Memory B cell (primary cell): ENCODE data around the gene IQCC.

Experiments used
- ATAC-seq: fragments of 150-1000 bp; cut with Tn5 transposase; 2 replicates; pipeline ENCODE4 v1.10.0; 2021; ENCODE audit warnings: low read depth, mild to moderate bottlenecking, moderate library complexity
- DNase-seq, 2 donors: peaks; one replicate each; pipeline ENCODE4 v3.0.0; 2022; ENCODE audit warnings: low spot score in 2 of 2
- H3K27ac Mint-ChIP-seq: one replicate; pipeline ENCODE4 v1.8.0; 2022; ENCODE audit warnings: mild to moderate bottlenecking, moderate library complexity, mixed read lengths
- H3K27me3 Mint-ChIP-seq: one replicate; pipeline ENCODE4 v1.8.0; 2022; ENCODE audit warnings: mixed read lengths
- H3K36me3 Mint-ChIP-seq: one replicate; pipeline ENCODE4 v1.8.0; 2022; ENCODE audit warnings: mild to moderate bottlenecking, mixed read lengths
- H3K4me1 Mint-ChIP-seq: one replicate; pipeline ENCODE4 v1.8.0; 2022; ENCODE audit warnings: mixed read lengths
- H3K4me3 Mint-ChIP-seq: one replicate; pipeline ENCODE4 v1.8.0; 2022; ENCODE audit warnings: mild to moderate bottlenecking, moderate library complexity, mixed read lengths
- H3K9me3 Mint-ChIP-seq: one replicate; pipeline ENCODE4 v1.8.0; 2022; ENCODE audit warnings: mixed read lengths

The IQCC gene

DNA sequence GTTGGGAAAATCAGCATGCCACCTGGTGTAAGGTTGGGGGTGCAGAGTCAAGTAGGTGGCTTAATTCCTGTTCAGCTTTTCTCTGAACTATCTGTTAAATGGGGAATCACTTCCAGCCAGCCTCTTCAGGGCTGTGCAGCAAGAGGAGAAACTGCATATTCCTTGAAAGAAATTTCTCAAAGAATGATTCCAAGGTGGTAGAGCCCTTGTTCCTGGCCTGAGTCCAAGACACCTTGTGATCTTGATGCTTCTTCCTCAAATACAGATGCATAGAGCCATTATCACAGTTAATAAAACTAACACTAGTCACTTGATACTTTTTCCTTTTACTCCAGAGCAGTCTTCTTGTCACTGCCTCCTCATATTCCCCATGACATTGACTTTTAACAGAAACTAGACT, 20.8 kb upstream of the IQCC start:
- H3K4me1 Mint-ChIP-seq = peaks cover 42% of the 10 kb centered on the region
- H3K36me3 Mint-ChIP-seq = peaks cover 31% of the 10 kb centered on the region
- no peaks in the 10 kb centered on the region for H3K9me3 Mint-ChIP-seq
- DNase-seq (no peak), ATAC-seq (no peak)
- H3K4me3 Mint-ChIP-seq = no peak overlapping the region
- no peaks in the 10 kb centered on the region for H3K27me3 Mint-ChIP-seq
- H3K27ac Mint-ChIP-seq = no peak overlapping the region

DNA sequence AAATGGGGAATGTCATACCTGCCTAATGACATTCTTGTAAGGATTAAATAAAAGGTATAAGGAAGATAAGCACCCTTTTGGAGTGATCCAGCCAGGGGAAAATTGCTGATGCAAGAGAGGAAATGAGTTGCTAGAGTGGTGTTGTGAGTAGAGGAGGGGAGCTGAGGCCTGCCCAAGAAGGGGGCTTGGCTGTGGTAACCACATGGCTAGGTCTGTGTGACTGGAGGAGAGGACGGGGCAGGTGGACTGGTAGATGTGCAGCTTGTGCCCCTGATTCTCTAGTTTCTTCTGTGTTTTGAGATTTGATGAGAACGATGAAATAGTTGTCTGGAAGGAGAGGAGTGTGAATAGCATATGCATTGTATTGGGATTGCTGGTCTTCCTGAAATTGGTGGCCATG, 19.4 kb upstream of the IQCC start:
- no peaks in the 10 kb centered on the region for H3K9me3 Mint-ChIP-seq

DNA sequence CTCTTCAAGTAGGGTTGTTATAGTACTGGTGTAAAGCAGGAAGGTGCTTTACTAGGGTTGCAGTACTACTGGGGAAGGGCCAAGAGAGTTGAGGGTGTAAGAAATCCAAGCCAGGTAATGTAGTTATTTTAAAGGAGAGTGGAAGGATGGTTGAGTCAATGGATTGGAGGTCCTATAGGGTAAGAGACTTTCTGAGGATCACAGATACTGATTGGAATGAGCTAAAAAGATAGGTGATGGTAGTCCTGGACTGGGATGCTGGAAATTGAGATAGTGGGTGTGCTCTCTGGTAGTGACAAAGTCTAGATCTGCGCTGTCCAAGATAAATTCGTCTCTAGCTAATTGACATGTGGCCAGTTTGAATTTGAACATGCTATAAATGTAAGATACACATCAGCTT, 19.0 kb upstream of the IQCC start:
- Mint-ChIP-seq H3K4me1 (peaks cover 28% of the 10 kb centered on the region), H3K36me3 (peaks cover 31% of the 10 kb centered on the region), H3K4me3 (no peak overlapping the region), H3K9me3 (no peaks in the 10 kb centered on the region), H3K27ac (no peak overlapping the region), H3K27me3 (no peaks in the 10 kb centered on the region)
- DNase-seq = no peak
- no peak for ATAC-seq

More for the DNA sequence above, 19.4 kb upstream of the IQCC start:
- H3K4me1 Mint-ChIP-seq = peaks cover 33% of the 10 kb centered on the region
- no peak overlapping the region for H3K4me3 Mint-ChIP-seq
- DNase-seq (no peak), ATAC-seq (no peak)
- H3K27ac Mint-ChIP-seq = no peak overlapping the region
- peaks cover 35% of the 10 kb centered on the region for H3K36me3 Mint-ChIP-seq
- H3K27me3 Mint-ChIP-seq = no peaks in the 10 kb centered on the region

DNA sequence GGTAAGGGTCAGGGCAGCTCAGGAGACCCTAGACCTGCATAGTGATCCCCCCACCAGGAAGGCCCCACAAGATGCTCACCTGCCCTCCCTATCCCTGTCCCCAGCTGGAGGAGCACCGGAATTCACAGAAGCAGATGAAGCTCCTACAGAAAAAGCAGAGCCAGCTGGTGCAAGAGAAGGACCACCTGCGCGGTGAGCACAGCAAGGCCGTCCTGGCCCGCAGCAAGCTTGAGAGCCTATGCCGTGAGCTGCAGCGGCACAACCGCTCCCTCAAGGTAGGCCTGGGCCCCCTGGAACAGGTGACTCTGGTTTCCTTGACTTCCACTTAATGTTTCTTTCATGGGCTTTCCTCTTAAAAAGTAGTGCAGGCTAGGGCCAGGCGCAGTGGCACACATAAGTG, 17.6 kb upstream of the IQCC start:
- H3K36me3 Mint-ChIP-seq = peaks cover 38% of the 10 kb centered on the region
- H3K4me3 Mint-ChIP-seq = no peak overlapping the region
- no peaks in the 10 kb centered on the region for H3K27me3 Mint-ChIP-seq
- ATAC-seq (no peak), DNase-seq (no peak)
- H3K9me3 Mint-ChIP-seq = no peaks in the 10 kb centered on the region
- no peak overlapping the region for H3K27ac Mint-ChIP-seq
- peaks cover 23% of the 10 kb centered on the region for H3K4me1 Mint-ChIP-seq

DNA sequence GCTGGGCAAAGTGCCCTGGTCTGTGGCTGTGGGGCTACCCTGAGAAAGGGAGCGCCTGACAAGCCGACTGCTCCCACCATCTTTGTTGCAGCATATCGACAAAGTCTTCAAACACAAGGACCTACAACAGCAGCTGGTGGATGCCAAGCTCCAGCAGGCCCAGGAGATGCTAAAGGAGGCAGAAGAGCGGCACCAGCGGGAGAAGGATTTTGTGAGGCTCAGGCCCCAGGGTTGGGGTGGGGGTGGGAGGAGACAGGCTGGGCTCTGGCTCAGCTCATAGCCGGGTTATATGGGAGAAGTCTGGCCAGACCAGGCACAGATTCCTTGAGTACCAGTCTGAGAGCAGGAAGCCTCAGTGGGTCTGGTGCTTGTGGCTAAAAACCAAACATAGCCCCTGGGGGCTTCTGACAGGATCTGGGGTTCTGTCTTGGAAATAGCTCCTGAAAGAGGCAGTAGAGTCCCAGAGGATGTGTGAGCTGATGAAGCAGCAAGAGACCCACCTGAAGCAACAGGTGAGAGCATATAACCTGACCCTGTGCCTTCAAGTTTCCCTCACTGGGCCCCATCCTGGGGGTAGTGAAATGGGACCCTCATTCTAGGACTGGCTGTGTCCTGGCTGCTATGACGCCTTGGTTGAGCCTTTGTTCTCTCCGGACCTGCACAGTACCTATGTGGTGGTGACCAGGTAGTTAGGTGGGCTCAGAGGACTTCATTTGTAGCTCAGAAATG, 13.1 kb upstream of the IQCC start:
- Mint-ChIP-seq H3K27ac (peak overlapping the region; percentile 45), H3K27me3 (no peaks in the 10 kb centered on the region), H3K36me3 (peaks cover 37% of the 10 kb centered on the region), H3K4me3 (no peak overlapping the region), H3K9me3 (no peaks in the 10 kb centered on the region), H3K4me1 (peaks cover 5% of the 10 kb centered on the region)
- ATAC-seq (no peak), DNase-seq (no peak)

DNA sequence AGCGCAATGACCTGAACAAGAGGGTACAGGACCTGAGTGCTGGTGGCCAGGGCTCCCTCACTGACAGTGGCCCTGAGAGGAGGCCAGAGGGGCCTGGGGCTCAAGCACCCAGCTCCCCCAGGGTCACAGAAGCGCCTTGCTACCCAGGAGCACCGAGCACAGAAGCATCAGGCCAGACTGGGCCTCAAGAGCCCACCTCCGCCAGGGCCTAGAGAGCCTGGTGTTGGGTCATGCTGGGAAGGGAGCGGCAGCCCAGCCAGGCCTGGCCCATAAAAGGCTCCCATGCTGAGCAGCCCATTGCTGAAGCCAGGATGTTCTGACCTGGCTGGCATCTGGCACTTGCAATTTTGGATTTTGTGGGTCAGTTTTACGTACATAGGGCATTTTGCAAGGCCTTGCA, 10.5 kb upstream of the IQCC start:
- Mint-ChIP-seq H3K27ac (no peak overlapping the region), H3K4me1 (peaks cover 3% of the 10 kb centered on the region), H3K9me3 (no peaks in the 10 kb centered on the region), H3K36me3 (peaks cover 29% of the 10 kb centered on the region), H3K27me3 (no peaks in the 10 kb centered on the region), H3K4me3 (no peak overlapping the region)
- DNase-seq (no peak), ATAC-seq (no peak)

DNA sequence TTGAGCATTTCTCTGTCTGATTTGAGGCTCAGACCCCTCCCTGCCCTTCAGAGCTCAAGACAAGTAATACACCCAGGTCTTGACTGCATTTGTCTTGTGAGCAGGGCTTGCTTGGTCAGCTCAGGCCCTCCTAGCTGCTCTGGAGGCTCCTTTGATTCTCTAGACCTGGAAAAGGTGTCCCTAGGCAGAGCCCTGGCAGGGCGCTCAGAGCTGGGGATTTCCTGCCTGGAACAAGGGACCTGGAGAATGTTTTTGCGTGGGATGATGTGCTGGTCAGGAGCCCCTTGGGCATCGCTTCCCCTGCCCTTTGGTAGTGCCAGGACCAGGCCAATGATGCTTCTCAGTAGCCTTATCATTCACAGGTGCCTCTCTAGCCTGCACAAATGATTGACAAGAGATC, 9.9 kb upstream of the IQCC start:
- no peak overlapping the region for H3K27ac Mint-ChIP-seq
- H3K9me3 Mint-ChIP-seq = no peaks in the 10 kb centered on the region
- DNase-seq (no peak), ATAC-seq (no peak)
- peaks cover 8% of the 10 kb centered on the region for H3K4me1 Mint-ChIP-seq
- H3K27me3 Mint-ChIP-seq = no peaks in the 10 kb centered on the region
- no peak overlapping the region for H3K4me3 Mint-ChIP-seq
- peaks cover 29% of the 10 kb centered on the region for H3K36me3 Mint-ChIP-seq

DNA sequence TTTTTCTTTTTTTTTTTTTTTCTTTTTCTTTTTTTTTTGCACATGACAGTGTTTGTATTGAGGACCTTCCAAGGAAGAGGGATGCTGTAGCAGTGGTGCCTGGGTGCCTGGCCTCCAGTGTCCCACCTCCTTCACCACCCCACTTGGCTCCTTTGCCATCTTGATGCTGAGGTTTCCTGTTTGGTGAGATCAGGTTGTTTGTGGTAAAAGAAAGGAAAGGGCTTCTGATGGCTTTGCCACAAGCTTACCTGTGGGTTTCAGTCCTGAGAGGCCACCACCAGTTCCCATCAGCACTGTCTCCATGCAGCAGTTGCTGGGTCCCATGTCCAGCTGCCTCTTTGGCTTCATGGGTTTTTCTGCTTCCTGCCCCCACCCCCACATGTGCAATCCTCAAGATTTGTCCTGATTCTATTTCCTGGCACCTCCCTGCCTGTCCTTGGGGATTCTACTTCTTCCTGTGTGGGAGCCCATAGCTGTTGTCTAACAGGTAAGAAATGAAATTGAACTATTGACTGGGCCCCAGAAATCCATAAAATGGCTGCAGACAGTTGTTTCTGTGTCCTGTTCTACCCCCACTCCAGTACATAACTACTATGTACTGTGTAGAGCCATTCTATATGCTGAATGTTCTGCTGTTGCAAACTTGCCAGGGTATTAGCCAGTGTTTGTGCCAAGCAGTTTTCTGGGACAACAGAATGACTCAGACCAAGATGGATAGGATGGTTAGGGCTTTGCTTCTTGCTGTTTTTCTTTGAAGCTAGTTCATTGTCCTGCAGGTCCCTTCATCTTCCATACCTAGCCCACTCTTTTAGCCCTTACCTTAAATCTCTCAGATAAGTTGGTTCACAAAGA, 9.3 kb upstream of the IQCC start:
- no peak overlapping the region for H3K4me3 Mint-ChIP-seq
- no peaks in the 10 kb centered on the region for H3K9me3 Mint-ChIP-seq
- no peak for DNase-seq

DNA sequence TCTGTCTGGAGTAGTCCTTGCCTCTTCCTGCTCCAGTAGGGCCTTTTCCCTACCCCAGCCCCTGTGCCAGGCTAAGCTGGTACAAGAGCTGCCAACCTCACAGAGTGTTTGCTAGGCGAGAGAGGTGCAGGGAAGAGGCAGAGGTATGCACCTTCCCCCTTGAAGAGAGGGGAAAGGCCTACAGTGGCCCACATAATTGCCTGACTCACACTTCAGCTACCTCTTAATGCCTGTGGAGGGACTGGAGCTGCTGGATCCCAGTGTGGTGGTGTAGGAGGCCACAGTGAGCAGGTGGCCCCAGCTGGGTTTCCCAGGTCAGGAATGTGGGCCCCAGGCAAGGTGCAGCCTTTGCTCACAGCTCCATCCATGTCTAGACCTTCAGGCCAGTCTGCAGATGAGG, 8.4 kb upstream of the IQCC start:
- H3K27me3 Mint-ChIP-seq = no peaks in the 10 kb centered on the region
- peaks cover 17% of the 10 kb centered on the region for H3K4me1 Mint-ChIP-seq
- no peak for DNase-seq
- no peaks in the 10 kb centered on the region for H3K9me3 Mint-ChIP-seq
- no peak for ATAC-seq
- H3K27ac Mint-ChIP-seq = peak overlapping the region; percentile 45
- H3K4me3 Mint-ChIP-seq = no peak overlapping the region
- H3K36me3 Mint-ChIP-seq = peaks cover 23% of the 10 kb centered on the region

More for the DNA sequence above, 9.3 kb upstream of the IQCC start:
- ATAC-seq = no peak
- Mint-ChIP-seq H3K27ac (peak overlapping the region; percentile 45), H3K4me1 (peaks cover 9% of the 10 kb centered on the region), H3K36me3 (peaks cover 29% of the 10 kb centered on the region), H3K27me3 (no peaks in the 10 kb centered on the region)

DNA sequence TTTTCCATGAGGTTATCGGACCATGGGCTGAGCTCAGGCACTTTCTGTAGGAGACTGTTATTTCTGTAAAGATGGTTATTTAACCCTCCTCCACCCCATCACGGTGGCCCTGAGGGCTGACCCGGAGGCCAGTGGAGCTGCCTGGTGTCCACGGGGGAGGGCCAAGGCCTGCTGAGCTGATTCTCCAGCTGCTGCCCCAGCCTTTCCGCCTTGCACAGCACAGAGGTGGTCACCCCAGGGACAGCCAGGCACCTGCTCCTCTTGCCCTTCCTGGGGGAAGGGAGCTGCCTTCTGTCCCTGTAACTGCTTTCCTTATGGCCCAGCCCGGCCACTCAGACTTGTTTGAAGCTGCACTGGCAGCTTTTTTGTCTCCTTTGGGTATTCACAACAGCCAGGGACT, 7.6 kb upstream of the IQCC start:
- DNase-seq = no peak
- no peaks in the 10 kb centered on the region for H3K27me3 Mint-ChIP-seq
- peaks cover 19% of the 10 kb centered on the region for H3K36me3 Mint-ChIP-seq
- H3K4me1 Mint-ChIP-seq = peaks cover 22% of the 10 kb centered on the region
- no peak overlapping the region for H3K4me3 Mint-ChIP-seq
- no peak for ATAC-seq
- H3K27ac Mint-ChIP-seq = peak overlapping the region; percentile 56
- H3K9me3 Mint-ChIP-seq = no peaks in the 10 kb centered on the region

DNA sequence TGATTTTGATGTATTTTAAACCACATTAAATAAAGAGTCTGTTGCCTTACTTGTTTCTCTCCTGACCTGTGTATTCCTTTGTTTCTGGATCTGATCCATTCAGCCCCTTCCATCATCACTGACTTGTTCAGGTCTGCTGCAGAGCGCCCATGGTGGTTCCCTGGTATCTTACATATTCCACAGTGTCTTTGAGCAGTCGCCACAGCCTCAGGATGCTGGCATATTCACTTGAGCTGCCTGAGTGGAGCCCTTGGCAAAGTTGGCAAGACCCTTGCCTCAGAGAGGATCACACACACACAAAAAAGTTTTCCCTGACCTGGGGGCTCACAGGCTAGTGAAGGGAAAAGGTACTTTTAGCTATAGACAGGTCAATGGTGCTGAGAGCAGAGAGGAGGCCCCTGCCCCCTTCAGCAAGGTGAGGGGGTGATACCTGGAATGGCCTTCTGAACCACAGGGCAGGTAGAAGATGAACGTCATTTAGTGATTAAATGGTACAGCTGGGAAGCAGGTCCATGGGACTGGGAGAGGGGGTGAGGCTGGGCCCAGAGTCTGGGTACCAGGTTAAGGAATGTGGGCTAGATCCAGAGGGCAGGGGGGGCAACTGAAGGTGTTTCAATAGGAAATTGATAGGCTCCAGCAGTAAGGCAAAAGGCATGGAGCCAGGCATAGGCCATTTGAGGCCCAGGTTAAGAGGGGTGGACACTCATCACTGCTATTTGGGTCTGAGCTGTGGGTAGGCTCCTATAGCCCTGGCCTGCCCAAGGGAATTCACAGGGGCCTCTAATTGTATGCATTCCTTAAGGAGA, 7.0 kb upstream of the IQCC start:
- Mint-ChIP-seq H3K27ac (peak overlapping the region; percentile 56), H3K9me3 (no peaks in the 10 kb centered on the region), H3K36me3 (peaks cover 15% of the 10 kb centered on the region), H3K4me1 (peaks cover 22% of the 10 kb centered on the region), H3K27me3 (no peaks in the 10 kb centered on the region), H3K4me3 (peak overlapping the region; percentile 56)
- DNase-seq (no peak), ATAC-seq (no peak)

DNA sequence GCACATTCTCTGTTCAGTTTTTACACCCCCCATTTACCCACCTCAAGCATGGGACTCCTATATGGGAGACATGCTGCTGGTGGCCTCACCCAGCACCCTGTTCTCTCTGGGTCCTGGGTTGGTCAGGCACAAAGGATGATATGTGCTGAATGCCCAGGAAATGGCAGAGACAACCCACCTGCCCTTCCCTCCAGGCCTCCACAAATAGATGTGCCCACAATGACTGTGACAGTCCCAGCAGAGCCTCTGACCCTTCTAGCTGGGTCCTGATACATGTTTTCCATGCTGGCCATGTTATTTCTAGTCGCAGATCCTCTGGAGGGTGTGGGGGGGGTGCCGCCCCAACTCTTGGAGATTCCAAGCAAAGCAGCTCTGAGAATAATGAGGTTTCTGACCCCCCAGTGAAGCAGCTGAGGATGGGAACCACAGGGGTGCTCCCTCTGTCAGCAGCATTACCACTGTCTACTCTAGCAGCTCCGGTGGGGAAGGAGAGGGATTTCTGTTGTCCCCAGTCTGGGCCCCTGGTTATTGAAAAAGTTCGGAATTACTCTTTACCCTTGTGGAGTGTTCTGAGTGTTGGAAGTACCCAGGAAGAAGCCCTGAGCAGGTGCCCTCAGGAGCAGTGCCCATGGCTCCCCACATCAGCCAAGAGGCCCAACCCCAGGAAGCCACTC, 6.3 kb upstream of the IQCC start:
- no peaks in the 10 kb centered on the region for H3K27me3 Mint-ChIP-seq
- DNase-seq = no peak
- H3K9me3 Mint-ChIP-seq = no peaks in the 10 kb centered on the region
- H3K27ac Mint-ChIP-seq = peak overlapping the region; percentile 56
- peaks cover 10% of the 10 kb centered on the region for H3K36me3 Mint-ChIP-seq
- no peak for ATAC-seq
- peaks cover 22% of the 10 kb centered on the region for H3K4me1 Mint-ChIP-seq
- no peak overlapping the region for H3K4me3 Mint-ChIP-seq

DNA sequence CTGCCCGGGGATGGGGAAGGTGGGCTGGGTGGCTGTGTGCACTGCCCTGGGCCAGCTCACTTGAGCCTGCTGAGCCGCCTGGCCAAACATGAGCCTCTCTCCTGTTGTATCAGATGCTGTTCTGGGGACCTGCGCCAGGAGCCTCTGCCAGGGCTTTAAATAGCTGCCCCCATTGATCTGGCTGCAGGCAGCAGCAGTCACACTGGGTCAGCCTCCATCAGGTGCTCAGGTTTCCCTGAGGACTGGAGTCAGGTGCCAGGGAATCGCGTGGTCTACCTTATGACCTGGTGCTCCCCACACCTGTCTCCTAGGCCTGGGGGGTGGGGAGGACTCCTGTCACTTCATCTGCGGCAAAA, 5.8 kb upstream of the IQCC start:
- Mint-ChIP-seq H3K9me3 (no peaks in the 10 kb centered on the region), H3K4me3 (peak overlapping the region; percentile 97), H3K4me1 (peaks cover 22% of the 10 kb centered on the region), H3K36me3 (peaks cover 6% of the 10 kb centered on the region), H3K27ac (peak overlapping the region; percentile 92), H3K27me3 (no peaks in the 10 kb centered on the region)
- no peak for ATAC-seq
- DNase-seq = no peak
